ENCODE measurements around the gene GALNS. TPM values are rescaled to one million over a fixed set of nuclear protein-coding genes. Genes with fewer than 3 reads are reported as not detected.
A peak's percentile ranks its signal among the peaks of the same experiment; 100 is the strongest.
"Not testable (repeated sequence)": the region's sequence is repeated elsewhere in the genome, so short reads cannot be mapped to it uniquely, and the experiment has no call there.

GALNS gene
- total RNA-seq, 1 experiment from 2014 or later: 81.6 TPM

GRCh38 chr16:88773812-88774291 lies 82.9 kb downstream of the GALNS start:
- peak overlapping the region; percentile 68; the same call in 1 of the 2 replicates for H3K27ac ChIP-seq (ENCODE audit: low read length)
- TF ChIP-seq TCF7L2 (IDR thresholded peaks at IDR 0.05; ENCODE audit: low read depth, low read length): no peak
- no peak for TF ChIP-seq POLR2AphosphoS5 (IDR thresholded peaks at IDR 0.05; ENCODE audit: low read depth, low read length)
- 0 out of 2 replicates have a peak, but pooled peaks have one; percentile 19 for TF ChIP-seq SIN3A (IDR thresholded peaks at IDR 0.05; ENCODE audit: borderline replicate concordance, insufficient read depth, low read depth, low read length)
- no peaks in the 10 kb centered on the region for H3K27me3 ChIP-seq (ENCODE audit: control insufficient read depth, insufficient read depth, low read length)
- BruUV-seq (replicated peaks): no TSS peak
- ATAC-seq (peak; percentile 44), DNase-seq (ENCODE audit: low read depth, low spot score) (no peak)
- no peaks in the 10 kb centered on the region for H3K36me3 ChIP-seq (ENCODE audit: control insufficient read depth, insufficient read depth, low read length)
- no peak overlapping the region; a peak in 1 of 4 replicates for H3K4me3 ChIP-seq (ENCODE audit: low read depth in 2 of 2, low read length in 2 of 2)
- H3K9me3 ChIP-seq (ENCODE audit: control insufficient read depth, insufficient read depth, low read depth, low read length): no peaks in the 10 kb centered on the region
- in situ Hi-C loops (cut with HindIII; ENCODE audit: low pct_unique_long_range_greater_than_20kb, low sequenced_read_pairs) (no loop called here), intact Hi-C loops (cut with micrococcal nuclease; ENCODE audit: unreplicated experiment) (no loop called here)
- ChIA-PET CTCF (interaction anchor here (0.7 to 1.4 kb wide), 3 partner anchors 11 to 36 kb away, joined by 3 to 8 read pairs (median 4); no protein-coding TSS in a partner anchor), POLR2A (no interaction called here)
- H3K4me1 ChIP-seq (ENCODE audit: control insufficient read depth, insufficient read depth, low read length): peaks cover 70% of the 10 kb centered on the region

GRCh38 chr16:88772871-88773811 lies 83.6 kb downstream of the GALNS start:
- intact Hi-C loops (cut with micrococcal nuclease; ENCODE audit: unreplicated experiment): no loop called here
- POLR2A ChIA-PET: no interaction called here
- ATAC-seq (peak; percentile 30), DNase-seq (ENCODE audit: low read depth, low spot score) (no peak)
- Histone ChIP-seq H3K4me1 (ENCODE audit: control insufficient read depth, insufficient read depth, low read length) (peaks cover 74% of the 10 kb centered on the region), H3K9me3 (ENCODE audit: control insufficient read depth, insufficient read depth, low read depth, low read length) (no peaks in the 10 kb centered on the region), H3K27me3 (ENCODE audit: control insufficient read depth, insufficient read depth, low read length) (no peaks in the 10 kb centered on the region), H3K36me3 (ENCODE audit: control insufficient read depth, insufficient read depth, low read length) (no peaks in the 10 kb centered on the region), H3K4me3 (ENCODE audit: low read depth in 2 of 2, low read length in 2 of 2) (no peak overlapping the region; a peak in 1 of 4 replicates), H3K27ac (ENCODE audit: low read length) (peak overlapping the region; percentile 74)
- CTCF ChIA-PET: interaction anchor here (0.6 to 1.4 kb wide), 3 partner anchors 11 to 36 kb away, joined by 3 to 8 read pairs (median 4); no protein-coding TSS in a partner anchor
- in situ Hi-C loops (cut with HindIII; ENCODE audit: low pct_unique_long_range_greater_than_20kb, low sequenced_read_pairs): no loop called here
- no TSS peak for BruUV-seq (replicated peaks)
- TF ChIP-seq SIN3A (IDR thresholded peaks at IDR 0.05; ENCODE audit: borderline replicate concordance, insufficient read depth, low read depth, low read length) (0 out of 2 replicates have a peak, but pooled peaks have one; percentile 27), CTCF (IDR thresholded peaks at IDR 0.05) (no peak), POLR2AphosphoS5 (IDR thresholded peaks at IDR 0.05; ENCODE audit: low read depth, low read length) (no peak), TCF7L2 (IDR thresholded peaks at IDR 0.05; ENCODE audit: low read depth, low read length) (no peak), REST (IDR thresholded peaks at IDR 0.05; ENCODE audit: insufficient read depth in 1 of 2, low read depth in 2 of 2, low read length in 1 of 2) (no peak)

GRCh38 chr16:88771781-88772180 lies 85.0 kb downstream of the GALNS start:
- BruUV-seq (replicated peaks); DNase-seq (ENCODE audit: low read depth, low spot score); CTCF ChIA-PET; in situ Hi-C loops (cut with HindIII; ENCODE audit: low pct_unique_long_range_greater_than_20kb, low sequenced_read_pairs); POLR2A ChIA-PET; H3K4me3 ChIP-seq (ENCODE audit: low read depth in 2 of 2, low read length in 2 of 2); H3K9me3 ChIP-seq (ENCODE audit: control insufficient read depth, insufficient read depth, low read depth, low read length); ATAC-seq; intact Hi-C loops (cut with micrococcal nuclease; ENCODE audit: unreplicated experiment); H3K27me3 ChIP-seq (ENCODE audit: control insufficient read depth, insufficient read depth, low read length); H3K36me3 ChIP-seq (ENCODE audit: control insufficient read depth, insufficient read depth, low read length): not testable (repeated sequence)
- H3K27ac ChIP-seq (ENCODE audit: low read length): peak overlapping the region; percentile 2; the same call in 1 of the 2 replicates
- peaks cover 78% of the 10 kb centered on the region for H3K4me1 ChIP-seq (ENCODE audit: control insufficient read depth, insufficient read depth, low read length)

All from Panc1 (cell line).